ENCODE data around the gene RTN4RL1.

Gene RTN4RL1

DNA sequence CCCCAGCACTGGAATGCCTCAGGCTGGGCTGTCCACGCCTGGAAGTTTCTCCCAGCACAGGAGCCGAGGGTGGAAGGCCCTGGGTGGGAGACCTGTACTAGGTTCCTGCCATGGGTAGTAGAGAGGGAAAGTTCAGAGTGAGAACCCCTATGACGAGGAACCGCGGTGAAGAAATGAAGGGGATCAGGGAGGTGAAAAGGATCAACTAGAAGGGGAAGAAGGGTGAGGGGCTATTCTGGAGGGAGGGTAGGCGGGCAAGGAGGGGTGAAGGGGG is 35.2 kb upstream of the RTN4RL1 start (continued):
- TF ChIP-seq, protein P1, sequence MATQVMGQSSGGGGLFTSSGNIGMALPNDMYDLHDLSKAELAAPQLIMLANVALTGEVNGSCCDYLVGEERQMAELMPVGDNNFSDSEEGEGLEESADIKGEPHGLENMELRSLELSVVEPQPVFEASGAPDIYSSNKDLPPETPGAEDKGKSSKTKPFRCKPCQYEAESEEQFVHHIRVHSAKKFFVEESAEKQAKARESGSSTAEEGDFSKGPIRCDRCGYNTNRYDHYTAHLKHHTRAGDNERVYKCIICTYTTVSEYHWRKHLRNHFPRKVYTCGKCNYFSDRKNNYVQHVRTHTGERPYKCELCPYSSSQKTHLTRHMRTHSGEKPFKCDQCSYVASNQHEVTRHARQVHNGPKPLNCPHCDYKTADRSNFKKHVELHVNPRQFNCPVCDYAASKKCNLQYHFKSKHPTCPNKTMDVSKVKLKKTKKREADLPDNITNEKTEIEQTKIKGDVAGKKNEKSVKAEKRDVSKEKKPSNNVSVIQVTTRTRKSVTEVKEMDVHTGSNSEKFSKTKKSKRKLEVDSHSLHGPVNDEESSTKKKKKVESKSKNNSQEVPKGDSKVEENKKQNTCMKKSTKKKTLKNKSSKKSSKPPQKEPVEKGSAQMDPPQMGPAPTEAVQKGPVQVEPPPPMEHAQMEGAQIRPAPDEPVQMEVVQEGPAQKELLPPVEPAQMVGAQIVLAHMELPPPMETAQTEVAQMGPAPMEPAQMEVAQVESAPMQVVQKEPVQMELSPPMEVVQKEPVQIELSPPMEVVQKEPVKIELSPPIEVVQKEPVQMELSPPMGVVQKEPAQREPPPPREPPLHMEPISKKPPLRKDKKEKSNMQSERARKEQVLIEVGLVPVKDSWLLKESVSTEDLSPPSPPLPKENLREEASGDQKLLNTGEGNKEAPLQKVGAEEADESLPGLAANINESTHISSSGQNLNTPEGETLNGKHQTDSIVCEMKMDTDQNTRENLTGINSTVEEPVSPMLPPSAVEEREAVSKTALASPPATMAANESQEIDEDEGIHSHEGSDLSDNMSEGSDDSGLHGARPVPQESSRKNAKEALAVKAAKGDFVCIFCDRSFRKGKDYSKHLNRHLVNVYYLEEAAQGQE (tag by site-specific recombination; IDR thresholded peaks at IDR 0.05), result no peak
- TF ChIP-seq ZNF48 (tag by site-specific recombination; IDR thresholded peaks at IDR 0.05) (no peak), BCL11B (tag by site-specific recombination; IDR thresholded peaks at IDR 0.05; ENCODE audit: low read depth) (no peak), WT1 (tag by site-specific recombination; IDR thresholded peaks at IDR 0.05) (no peak), KLF10 (tag by site-specific recombination; IDR thresholded peaks at IDR 0.05) (no peak), ZBTB1 (tag by site-specific recombination; IDR thresholded peaks at IDR 0.05) (no peak), SP3 (tag by site-specific recombination; IDR thresholded peaks at IDR 0.05) (no peak), ZNF140 (tag by site-specific recombination; IDR thresholded peaks at IDR 0.05) (no peak)

DNA sequence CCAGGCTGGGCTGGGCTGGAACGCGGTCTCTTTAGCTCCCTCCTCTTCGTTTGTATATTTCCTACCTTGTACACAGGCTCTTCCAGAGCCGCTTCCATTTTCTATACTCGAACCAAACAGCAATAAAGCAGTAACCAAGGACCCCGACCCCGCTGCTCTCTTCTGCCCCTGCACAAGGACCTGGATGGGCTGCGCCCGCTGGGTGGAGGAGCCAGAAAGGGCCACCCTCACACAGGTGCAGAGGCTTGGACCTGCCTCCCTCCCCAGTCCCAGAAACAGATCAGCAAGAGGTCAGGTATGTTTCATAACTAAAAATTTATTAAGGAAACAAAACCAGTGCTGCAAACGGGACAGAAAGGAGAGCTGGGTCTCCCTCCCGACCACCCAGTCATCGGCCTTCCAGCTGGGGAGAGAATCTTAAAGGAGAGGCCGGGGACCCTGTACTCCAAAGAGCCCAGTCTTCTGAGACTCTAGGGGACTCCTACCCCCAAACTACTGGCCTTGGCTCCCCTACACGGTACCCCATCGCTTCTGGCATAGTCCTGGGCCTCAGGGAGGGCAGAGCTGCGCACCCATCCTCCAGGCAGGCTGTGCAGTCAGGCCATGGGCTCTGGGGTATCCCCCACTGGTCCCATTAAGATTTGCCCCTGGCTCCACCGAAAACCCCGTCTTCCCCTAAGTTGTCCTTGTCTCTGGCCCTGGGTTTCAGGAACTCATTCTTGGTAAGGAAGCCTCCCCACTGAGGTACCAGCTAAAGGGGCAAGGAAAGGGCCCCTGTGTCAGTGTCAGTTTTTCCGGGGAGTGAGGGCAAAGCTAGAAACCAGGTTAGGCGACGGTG is 34.6 kb upstream of the RTN4RL1 start:
- TF ChIP-seq PRDM1 (tag by site-specific recombination; IDR thresholded peaks at IDR 0.05) (no peak), ZNF510 (tag by site-specific recombination; IDR thresholded peaks at IDR 0.05; ENCODE audit: insufficient replicate concordance) (no peak), ZNF114 (tag by site-specific recombination; IDR thresholded peaks at IDR 0.05) (no peak)
- Histone ChIP-seq H3K4me1 (ENCODE audit: control insufficient read depth, insufficient read depth, low read length) (no peaks in the 10 kb centered on the region), H3K4me3 (ENCODE audit: low read depth, low read length) (no peak overlapping the region), H3K27ac (ENCODE audit: extremely low read depth, low read depth, low read length) (no peak overlapping the region), H3K36me3 (ENCODE audit: control insufficient read depth in 2 of 2, insufficient read depth in 1 of 2, low read length in 2 of 2) (peaks cover 0 to 22% of the 10 kb centered on the region in 2 experiments; a peak in 1 of 3 replicates), H3K9me3 (ENCODE audit: control insufficient read depth, insufficient read depth, low read depth, low read length) (no peaks in the 10 kb centered on the region)
- POLR2A ChIA-PET, result interaction anchor here (0.6 kb wide), 1 partner anchor 90 kb away, joined by 3 read pairs; no protein-coding TSS in a partner anchor
- CTCF ChIA-PET, result interaction anchor here (0.9 to 3.2 kb wide), 4 partner anchors 15 to 294 kb away, joined by 3 to 24 read pairs (median 4); no protein-coding TSS in a partner anchor

DNA sequence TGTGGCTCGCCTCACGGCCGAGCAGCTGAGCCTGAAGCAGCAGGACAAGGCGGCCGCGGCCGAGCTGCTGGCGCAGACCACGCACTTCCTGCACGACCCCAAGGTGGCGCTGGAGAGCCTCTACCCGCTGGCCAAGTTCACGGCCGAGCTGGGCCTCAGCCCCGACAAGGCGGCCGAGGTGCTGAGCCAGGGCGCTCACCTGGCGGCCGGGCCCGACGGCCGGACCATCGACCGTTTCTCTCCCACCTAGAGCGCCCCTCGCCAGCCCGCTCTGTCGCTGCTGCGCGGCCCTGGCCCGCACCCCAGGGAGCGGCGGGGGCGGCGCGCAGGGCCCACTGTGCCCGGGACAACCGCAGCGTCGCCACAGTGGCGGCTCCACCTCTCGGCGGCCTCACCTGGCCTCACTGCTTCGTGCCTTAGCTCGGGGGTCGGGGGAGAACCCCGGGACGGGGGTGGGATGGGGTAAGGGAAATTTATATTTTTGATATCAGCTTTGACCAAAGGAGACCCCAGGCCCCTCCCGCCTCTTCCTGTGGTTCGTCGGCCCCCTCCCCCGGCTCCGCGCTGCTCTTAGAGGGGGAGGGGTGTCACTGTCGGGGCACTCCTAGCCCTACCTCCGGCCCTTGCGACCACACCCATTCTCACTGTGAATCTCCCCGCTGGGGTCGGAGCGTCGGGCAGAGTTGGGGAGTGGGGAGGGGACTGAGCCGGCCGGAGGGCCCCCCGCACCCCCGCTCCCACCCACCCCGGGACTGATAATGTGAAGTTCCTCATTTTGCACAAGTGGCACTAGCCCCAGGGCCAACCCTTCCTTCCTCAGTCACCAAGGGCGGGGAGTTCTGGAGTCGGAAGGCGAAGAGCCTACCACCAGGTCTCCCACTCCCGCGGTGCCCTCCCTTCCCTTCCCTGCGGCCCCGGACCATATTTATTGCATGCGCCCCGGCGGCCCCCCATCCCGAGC is 33.7 kb upstream of the RTN4RL1 start:
- TF ChIP-seq ZNF621 (tag by site-specific recombination; IDR thresholded peaks at IDR 0.05) (no peak), HOXC10 (CRISPR knock-in tag; IDR thresholded peaks at IDR 0.05) (no peak), ZNF37A (tag by site-specific recombination; IDR thresholded peaks at IDR 0.05) (no peak), ZNF585B (tag by site-specific recombination; IDR thresholded peaks at IDR 0.05) (no peak)
- Histone ChIP-seq H3K36me3 (ENCODE audit: control insufficient read depth in 2 of 2, insufficient read depth in 1 of 2, low read length in 2 of 2) (peaks cover 0 to 13% of the 10 kb centered on the region in 2 experiments; a peak in 1 of 3 replicates), H3K4me1 (ENCODE audit: control insufficient read depth, insufficient read depth, low read length) (peaks cover 5% of the 10 kb centered on the region; the same call in 1 of the 2 replicates), H3K4me3 (ENCODE audit: low read depth, low read length) (no peak overlapping the region), H3K27ac (ENCODE audit: extremely low read depth, low read depth, low read length) (no peak overlapping the region), H3K9me3 (ENCODE audit: control insufficient read depth, insufficient read depth, low read depth, low read length) (no peaks in the 10 kb centered on the region)
- CTCF ChIA-PET, result interaction anchor here (0.6 to 3.2 kb wide), 9 partner anchors 8 to 485 kb away, joined by 3 to 24 read pairs (median 3); no protein-coding TSS in a partner anchor
- POLR2A ChIA-PET, result no interaction called here

Measured in HEK293 (cell line).